ENCODE measurements around the gene SUCLA2. TPM values are rescaled to one million over a fixed set of nuclear protein-coding genes. Genes with fewer than 3 reads are reported as not detected.
"Not testable (repeated sequence)": the region's sequence is repeated elsewhere in the genome, so short reads cannot be mapped to it uniquely, and the experiment has no call there.

Gene SUCLA2
- polyA plus RNA-seq (2013, experiment 1 of 2; ENCODE audit: insufficient read length) = 39.2 TPM
- 47.7 TPM for polyA plus RNA-seq (2013, experiment 2 of 2; ENCODE audit: insufficient read length)

DNA sequence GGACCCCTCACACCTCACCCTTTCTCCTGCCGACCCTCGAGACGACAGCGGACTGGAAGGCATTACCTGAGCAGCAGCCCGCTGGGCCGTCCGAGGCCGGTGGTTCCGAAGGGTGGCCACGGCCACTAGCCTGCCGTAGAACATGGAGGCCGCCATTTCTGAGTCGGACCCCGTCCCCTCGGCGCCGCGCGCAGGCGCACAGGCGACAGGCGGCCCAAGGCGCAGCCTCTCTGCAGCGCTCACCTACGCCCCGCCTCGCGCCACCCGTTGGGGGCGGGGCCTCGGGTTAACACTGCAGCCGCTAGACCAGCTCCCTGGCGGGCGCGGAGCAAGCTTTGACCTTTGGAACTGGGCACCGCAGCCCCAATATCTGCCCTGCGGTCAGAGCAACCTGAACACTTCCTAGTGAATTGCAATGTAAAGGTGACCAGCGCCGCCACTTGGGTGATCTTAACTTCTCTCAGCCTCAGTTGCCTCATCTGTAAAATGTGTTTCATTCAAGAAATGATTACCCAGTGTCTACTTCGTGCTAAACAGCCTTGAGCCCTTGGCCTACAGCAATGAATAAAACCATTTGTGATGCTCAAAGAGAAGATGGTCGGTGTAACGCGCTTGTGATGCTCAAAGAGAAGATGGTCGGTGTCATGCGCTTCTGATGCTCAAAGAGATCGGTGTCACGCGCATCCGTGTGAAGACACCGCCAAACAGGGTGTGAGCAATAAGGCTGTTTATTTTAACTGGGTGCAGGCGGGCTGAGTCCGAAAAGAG lies at the start of gene SUCLA2:
SUCLA2 (minus strand) TSS at position 160 of the 768 bp plus-strand sequence; CDS start at position 156, 4 bp downstream.
- peak; percentile 90 for DNase-seq

GRCh38 chr13:48050550-48050949 lies 49.5 kb upstream of the SUCLA2 start:
- DNase-seq = no peak

- peak; percentile 79 for DNase-seq
Measured at GRCh38 chr13:48043789-48044503, 42.9 kb upstream of the SUCLA2 start.

GRCh38 chr13:48042894-48043293 lies 41.8 kb upstream of the SUCLA2 start:
- DNase-seq = no peak

GRCh38 chr13:48040896-48041295 lies 39.8 kb upstream of the SUCLA2 start:
- DNase-seq = peak; percentile 57

DNA sequence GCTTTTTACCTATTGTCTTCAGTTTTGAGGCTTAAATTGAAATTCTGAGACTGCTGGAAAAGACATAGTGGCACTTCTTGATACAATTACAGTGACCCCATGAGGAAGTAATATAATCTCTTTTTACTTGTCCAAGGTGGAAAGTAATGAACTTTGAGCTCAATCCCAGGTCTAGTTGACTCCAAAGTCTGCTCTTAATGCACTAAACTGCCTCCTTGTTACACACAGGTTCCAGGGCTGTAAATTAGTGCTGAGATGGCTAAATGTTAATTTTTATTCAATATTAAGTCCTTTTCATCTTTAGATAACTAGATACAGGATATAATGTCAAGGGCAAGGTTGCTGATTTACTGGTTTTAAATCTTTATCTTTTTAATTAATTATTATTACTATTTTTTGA lies 39.0 kb upstream of the SUCLA2 start:
- no peak for DNase-seq

DNA sequence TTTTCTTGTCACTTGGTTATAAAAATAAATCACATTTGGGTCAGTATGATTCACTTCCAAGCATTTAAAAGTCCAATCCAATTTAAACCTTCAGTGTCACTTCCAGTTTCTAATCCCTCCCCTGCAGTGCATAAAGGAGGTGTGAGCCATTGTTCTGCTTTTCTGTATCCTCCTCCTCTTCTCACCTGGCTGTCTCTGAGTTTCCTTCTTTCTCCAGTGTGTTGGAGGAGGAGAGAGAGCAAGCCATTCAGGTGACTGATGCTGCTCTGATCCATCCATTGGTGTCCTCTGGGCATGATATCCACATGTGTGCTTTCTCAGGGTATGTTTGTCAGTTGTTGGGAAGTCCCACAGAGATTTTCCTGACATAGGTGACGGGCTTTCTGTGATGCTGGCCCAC lies 37.7 kb upstream of the SUCLA2 start:
- no peak for DNase-seq

DNA sequence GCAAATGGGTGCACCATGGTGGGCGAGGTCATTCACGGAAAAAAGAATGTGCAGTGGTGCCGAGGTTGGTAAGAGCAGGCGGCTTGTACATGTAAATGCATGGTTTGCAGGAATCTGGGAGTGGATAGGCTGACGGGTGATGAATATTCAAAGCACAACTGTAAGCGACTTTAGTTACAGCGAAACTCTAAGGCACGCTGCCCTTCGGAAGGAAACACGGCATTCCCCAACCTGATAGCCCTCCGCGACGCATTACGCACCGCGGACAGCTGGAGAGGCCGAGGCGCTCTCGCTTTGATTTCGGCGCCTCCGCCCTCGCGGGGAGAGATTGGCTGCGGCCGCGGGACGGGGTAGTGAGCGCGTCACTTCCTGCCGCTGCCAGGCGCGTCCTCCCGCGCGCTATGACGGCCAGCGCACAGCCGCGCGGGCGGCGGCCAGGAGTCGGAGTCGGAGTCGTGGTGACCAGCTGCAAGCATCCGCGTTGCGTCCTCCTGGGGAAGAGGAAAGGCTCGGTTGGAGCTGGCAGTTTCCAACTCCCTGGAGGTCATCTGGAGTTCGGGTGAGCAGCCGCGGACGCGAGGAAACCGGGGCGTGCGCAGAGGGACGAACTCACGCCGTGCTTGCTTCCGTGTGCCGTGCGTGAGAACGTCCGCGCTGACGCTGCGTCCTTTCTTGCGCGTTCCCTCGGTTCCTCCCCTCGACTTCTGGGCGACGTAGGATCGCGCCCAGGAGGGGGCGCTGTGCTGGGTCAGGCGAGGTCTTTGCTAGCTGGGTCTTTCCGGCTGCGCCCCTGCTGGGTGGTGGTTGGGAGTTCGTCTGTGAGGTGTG lies 36.5 kb upstream of the SUCLA2 start, which contains the start of gene NUDT15:
NUDT15 (plus strand) TSS at position 381 of the 828 bp plus-strand sequence; CDS start at position 402, 21 bp downstream.
- DNase-seq = peak; percentile 97

GRCh38 chr13:48029859-48030258 lies 28.8 kb upstream of the SUCLA2 start:
- DNase-seq = no peak

GRCh38 chr13:48028066-48028465 lies 27.0 kb upstream of the SUCLA2 start:
- DNase-seq = no peak

DNA sequence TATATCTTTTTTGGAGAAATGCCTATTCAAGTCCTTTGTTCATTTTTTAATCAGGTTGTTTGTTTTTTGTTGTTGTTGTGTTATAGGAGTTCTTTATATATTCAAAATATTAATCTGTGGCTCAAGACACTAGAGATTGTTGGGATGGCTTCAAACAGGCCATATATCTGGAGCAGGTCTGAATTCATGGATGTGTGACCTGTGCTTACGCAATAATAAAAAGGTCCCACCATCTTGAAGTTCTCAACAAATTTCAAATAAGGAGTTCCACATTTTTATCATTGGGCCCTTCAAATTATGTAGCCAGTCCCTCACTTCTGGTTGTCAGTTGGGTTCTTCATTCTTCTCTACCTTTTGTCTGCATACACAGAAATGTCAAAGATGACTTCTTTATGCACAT lies 18.7 kb upstream of the SUCLA2 start:
- no peak for DNase-seq

GRCh38 chr13:48018637-48019036 lies 17.6 kb upstream of the SUCLA2 start:
- no peak for DNase-seq

GRCh38 chr13:48014359-48014758 lies 13.3 kb upstream of the SUCLA2 start:
- no peak for DNase-seq

GRCh38 chr13:48012668-48013067 lies 11.6 kb upstream of the SUCLA2 start:
- no peak for DNase-seq

GRCh38 chr13:48010698-48011097 lies 9.6 kb upstream of the SUCLA2 start:
- no peak for DNase-seq

DNA sequence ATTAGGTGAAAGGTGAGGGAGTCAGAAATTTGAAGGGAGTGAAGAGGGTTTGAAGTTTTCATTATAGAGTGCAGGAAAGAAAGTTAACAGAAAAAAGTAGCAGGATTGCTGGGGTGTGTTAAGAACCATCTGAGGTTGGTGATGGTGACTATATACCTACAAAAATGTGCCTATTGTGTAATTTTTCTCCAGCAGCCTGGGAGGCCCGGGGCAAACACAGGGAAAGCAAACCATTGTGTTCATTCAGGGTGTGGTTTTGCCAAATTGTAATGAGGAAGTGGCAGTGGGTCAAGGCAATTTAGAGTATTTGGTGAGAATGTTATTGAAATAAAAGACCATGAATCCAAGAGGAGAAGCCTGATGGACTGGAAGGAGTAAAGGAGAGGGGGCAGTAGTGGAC lies 8.2 kb upstream of the SUCLA2 start:
- peak; percentile 75 for DNase-seq

DNA sequence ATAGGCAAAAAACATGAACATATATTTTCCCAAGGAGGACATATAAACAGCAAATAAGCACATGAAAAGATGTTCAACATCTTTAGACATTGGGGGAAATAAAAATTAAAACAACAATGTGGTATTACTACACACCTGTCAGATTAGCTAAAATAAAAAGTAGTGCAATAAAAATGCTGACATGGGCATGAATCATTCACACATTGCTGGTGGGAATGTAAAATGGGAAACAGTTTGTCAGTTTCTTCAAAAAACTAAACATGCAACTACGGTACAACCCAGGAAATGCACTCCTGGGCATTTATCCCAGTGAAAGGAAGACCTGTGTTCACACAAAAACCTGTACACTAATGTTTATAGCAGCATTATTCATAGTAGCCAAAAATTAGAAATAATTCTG lies 5.3 kb upstream of the SUCLA2 start:
- DNase-seq = no peak

GRCh38 chr13:48004201-48004600 lies 3.1 kb upstream of the SUCLA2 start:
- DNase-seq = no peak

DNA sequence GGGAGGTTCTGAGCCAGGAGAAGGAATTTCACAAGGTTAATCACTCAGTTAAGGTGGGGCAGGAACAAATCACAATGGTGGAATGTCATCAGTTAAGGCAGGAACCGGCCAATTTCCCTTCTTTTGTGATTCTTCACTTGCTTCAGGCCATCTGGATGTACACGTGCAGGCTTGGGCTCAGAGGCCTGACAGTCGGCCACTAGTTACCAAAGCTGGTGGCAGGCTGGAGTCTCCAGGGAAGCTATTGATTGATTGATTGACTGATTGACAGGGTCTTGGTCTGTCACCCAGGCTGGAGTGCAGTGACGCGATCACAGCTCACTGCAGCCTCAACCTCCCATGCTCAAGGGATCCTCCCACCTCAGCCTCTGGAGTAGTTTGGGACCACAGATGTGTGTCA lies 926 bp upstream of the SUCLA2 start:
- not testable (repeated sequence) for DNase-seq

- peak; percentile 3 for DNase-seq
Measured at GRCh38 chr13:48000559-48001113, 437 bp downstream of the SUCLA2 start.

DNA sequence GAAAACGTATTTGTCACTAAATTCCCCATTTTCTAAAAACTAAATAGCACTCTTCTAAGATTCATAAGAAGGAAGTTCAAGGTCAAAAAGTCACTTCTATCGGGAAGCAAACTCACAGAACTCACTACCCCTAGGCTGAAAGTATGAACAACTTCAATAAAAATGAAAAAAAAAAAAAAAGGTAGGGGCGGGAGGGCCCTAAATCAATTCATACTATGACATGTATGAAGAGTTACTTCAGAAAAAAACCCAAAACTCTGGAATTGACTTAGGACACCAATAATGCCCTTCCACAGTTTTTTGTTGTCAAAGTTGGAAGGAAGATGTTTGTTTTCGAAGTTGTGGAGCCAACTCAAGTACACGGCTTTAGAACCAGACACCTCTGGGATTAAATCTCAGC lies 1.1 kb downstream of the SUCLA2 start:
- no peak for DNase-seq

GRCh38 chr13:47997384-47997783 lies 3.7 kb downstream of the SUCLA2 start:
- no peak for DNase-seq

DNA sequence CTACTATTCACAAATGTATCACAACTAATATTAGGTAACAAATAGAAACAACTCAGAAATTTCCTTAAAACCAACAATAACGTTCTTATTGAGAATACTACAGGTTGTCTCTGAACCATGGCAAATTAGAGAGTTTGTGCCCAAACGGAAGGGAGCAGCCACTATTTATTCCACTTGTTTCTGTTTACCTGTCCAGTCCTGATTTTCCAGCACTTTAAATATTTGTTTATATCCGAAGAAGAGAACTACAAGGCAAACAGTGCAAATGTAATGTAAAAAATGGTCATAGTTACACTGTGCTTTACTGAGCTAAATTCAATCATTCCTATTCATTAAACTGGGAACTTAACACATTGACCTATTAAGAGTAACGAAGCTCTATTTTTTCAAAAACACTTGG lies 9.2 kb downstream of the SUCLA2 start:
- no peak for DNase-seq
